ENCODE measurements around the gene NT5M.
"Not testable (repeated sequence)": the region's sequence is repeated elsewhere in the genome, so short reads cannot be mapped to it uniquely, and the experiment has no call there.

The NT5M gene

DNA sequence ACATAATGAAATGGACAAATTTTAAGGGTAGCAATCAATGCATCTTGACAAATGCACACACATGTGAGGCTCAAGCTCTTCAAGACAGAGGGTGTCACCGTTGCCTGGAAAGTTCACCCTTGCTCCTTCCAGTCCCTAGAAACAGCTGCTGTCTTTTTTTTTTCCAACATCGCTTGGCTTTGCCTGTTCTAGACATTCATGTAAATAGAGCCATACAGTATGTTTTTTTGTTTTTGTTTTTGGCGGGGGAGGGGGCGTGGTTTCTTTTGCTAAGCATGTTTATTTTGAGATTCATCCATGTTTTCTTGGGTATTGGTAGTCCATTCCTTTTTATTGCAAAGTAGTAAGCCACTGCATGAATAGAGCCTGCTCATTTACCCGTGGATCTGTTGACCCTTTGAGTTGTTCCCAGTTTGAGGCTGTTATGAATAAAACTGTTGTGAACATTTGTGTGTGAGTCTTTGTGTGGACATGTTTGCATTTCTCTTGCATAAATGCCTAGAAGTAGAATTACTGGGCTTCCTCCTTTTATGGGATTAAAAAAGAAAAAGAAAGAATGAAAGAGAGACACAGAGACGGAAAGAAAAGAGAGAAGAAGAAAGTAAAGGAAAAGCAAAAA lies 78.4 kb downstream of the NT5M start:
- H3K27me3 ChIP-seq (ENCODE audit: insufficient read depth, poor library complexity, severe bottlenecking): no peaks in the 10 kb centered on the region
- TF ChIP-seq SPI1 (IDR thresholded peaks at IDR 0.05; ENCODE audit: borderline replicate concordance, low read depth): no peak
- no peak for TF ChIP-seq GABPA (IDR thresholded peaks at IDR 0.05; ENCODE audit: low read depth)
- no peak for TF ChIP-seq POLR2AphosphoS5 (IDR thresholded peaks at IDR 0.05; ENCODE audit: low read depth)
- TF ChIP-seq, protein P1, sequence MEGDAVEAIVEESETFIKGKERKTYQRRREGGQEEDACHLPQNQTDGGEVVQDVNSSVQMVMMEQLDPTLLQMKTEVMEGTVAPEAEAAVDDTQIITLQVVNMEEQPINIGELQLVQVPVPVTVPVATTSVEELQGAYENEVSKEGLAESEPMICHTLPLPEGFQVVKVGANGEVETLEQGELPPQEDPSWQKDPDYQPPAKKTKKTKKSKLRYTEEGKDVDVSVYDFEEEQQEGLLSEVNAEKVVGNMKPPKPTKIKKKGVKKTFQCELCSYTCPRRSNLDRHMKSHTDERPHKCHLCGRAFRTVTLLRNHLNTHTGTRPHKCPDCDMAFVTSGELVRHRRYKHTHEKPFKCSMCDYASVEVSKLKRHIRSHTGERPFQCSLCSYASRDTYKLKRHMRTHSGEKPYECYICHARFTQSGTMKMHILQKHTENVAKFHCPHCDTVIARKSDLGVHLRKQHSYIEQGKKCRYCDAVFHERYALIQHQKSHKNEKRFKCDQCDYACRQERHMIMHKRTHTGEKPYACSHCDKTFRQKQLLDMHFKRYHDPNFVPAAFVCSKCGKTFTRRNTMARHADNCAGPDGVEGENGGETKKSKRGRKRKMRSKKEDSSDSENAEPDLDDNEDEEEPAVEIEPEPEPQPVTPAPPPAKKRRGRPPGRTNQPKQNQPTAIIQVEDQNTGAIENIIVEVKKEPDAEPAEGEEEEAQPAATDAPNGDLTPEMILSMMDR (IDR thresholded peaks at IDR 0.05; ENCODE audit: insufficient read depth, low read length): no peak
- TF ChIP-seq, protein P2, sequence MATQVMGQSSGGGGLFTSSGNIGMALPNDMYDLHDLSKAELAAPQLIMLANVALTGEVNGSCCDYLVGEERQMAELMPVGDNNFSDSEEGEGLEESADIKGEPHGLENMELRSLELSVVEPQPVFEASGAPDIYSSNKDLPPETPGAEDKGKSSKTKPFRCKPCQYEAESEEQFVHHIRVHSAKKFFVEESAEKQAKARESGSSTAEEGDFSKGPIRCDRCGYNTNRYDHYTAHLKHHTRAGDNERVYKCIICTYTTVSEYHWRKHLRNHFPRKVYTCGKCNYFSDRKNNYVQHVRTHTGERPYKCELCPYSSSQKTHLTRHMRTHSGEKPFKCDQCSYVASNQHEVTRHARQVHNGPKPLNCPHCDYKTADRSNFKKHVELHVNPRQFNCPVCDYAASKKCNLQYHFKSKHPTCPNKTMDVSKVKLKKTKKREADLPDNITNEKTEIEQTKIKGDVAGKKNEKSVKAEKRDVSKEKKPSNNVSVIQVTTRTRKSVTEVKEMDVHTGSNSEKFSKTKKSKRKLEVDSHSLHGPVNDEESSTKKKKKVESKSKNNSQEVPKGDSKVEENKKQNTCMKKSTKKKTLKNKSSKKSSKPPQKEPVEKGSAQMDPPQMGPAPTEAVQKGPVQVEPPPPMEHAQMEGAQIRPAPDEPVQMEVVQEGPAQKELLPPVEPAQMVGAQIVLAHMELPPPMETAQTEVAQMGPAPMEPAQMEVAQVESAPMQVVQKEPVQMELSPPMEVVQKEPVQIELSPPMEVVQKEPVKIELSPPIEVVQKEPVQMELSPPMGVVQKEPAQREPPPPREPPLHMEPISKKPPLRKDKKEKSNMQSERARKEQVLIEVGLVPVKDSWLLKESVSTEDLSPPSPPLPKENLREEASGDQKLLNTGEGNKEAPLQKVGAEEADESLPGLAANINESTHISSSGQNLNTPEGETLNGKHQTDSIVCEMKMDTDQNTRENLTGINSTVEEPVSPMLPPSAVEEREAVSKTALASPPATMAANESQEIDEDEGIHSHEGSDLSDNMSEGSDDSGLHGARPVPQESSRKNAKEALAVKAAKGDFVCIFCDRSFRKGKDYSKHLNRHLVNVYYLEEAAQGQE (IDR thresholded peaks at IDR 0.05; ENCODE audit: insufficient replicate concordance, low read depth): no peak
- H3K4me3 ChIP-seq (replicated peaks; ENCODE audit: insufficient read depth, low read length): no peak overlapping the region
- no peak for DNase-seq (ENCODE audit: low read depth in 1 of 2, low spot score in 1 of 2)
- H3K27ac ChIP-seq (replicated peaks): no peak overlapping the region

DNA sequence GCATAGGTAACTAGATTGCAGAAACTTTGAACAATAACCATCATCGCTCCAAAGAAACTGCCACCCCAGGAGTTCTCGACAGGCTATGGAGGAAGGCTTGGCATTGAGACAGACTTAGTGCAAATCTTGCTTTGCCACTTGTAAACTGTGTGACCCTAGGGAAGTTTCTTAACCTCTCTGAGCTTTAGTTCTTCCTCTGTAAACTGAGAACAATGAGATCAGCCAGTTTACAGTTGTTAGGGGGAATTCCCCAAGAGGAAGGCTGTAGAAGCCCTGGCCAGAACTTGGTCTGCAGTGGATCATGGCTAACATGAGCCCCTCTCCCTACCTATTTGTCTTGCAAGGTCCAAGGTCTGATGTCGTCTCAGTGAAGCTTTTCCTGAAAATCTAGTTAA lies 78.9 kb downstream of the NT5M start:
- Histone ChIP-seq H3K4me3 (replicated peaks; ENCODE audit: insufficient read depth, low read length) (no peak overlapping the region), H3K27ac (replicated peaks) (no peak overlapping the region), H3K27me3 (ENCODE audit: insufficient read depth, poor library complexity, severe bottlenecking) (no peaks in the 10 kb centered on the region)
- no peak for DNase-seq (ENCODE audit: low read depth in 1 of 2, low spot score in 1 of 2)
- TF ChIP-seq, protein P2 (IDR thresholded peaks at IDR 0.05; ENCODE audit: insufficient replicate concordance, low read depth): no peak
- TF ChIP-seq POLR2AphosphoS5 (IDR thresholded peaks at IDR 0.05; ENCODE audit: low read depth) (no peak), SPI1 (IDR thresholded peaks at IDR 0.05; ENCODE audit: borderline replicate concordance, low read depth) (no peak), GABPA (IDR thresholded peaks at IDR 0.05; ENCODE audit: low read depth) (no peak)
- TF ChIP-seq, protein P1 (IDR thresholded peaks at IDR 0.05; ENCODE audit: insufficient read depth, low read length): no peak

DNA sequence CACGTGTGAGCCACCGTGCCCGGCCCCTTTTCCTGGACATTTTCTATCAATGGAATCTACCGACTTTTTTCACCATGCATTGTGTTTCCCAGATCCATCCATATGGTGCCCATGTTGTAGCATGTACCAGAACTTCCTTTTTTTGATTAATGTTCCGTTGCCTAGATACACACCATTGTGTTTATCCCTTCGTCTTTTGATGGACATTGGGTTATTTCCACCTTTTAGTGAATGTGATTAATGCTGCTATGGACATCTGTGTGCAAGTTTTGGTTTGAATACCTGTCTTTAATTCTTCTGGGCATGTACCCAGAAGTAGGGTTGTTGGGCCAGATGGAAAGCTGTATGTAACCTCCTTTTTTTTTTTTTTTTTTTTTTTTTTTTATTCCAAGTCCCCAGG lies 79.8 kb downstream of the NT5M start:
- no peak for TF ChIP-seq SPI1 (IDR thresholded peaks at IDR 0.05; ENCODE audit: borderline replicate concordance, low read depth)
- TF ChIP-seq, protein P2 (IDR thresholded peaks at IDR 0.05; ENCODE audit: insufficient replicate concordance, low read depth): no peak
- TF ChIP-seq GABPA (IDR thresholded peaks at IDR 0.05; ENCODE audit: low read depth): no peak
- TF ChIP-seq, protein P1 (IDR thresholded peaks at IDR 0.05; ENCODE audit: insufficient read depth, low read length): no peak
- TF ChIP-seq POLR2AphosphoS5 (IDR thresholded peaks at IDR 0.05; ENCODE audit: low read depth): no peak
- no peak overlapping the region for H3K27ac ChIP-seq (replicated peaks)
- no peaks in the 10 kb centered on the region for H3K27me3 ChIP-seq (ENCODE audit: insufficient read depth, poor library complexity, severe bottlenecking)
- no peak overlapping the region for H3K4me3 ChIP-seq (replicated peaks; ENCODE audit: insufficient read depth, low read length)
- DNase-seq (ENCODE audit: low read depth in 1 of 2, low spot score in 1 of 2): no peak

DNA sequence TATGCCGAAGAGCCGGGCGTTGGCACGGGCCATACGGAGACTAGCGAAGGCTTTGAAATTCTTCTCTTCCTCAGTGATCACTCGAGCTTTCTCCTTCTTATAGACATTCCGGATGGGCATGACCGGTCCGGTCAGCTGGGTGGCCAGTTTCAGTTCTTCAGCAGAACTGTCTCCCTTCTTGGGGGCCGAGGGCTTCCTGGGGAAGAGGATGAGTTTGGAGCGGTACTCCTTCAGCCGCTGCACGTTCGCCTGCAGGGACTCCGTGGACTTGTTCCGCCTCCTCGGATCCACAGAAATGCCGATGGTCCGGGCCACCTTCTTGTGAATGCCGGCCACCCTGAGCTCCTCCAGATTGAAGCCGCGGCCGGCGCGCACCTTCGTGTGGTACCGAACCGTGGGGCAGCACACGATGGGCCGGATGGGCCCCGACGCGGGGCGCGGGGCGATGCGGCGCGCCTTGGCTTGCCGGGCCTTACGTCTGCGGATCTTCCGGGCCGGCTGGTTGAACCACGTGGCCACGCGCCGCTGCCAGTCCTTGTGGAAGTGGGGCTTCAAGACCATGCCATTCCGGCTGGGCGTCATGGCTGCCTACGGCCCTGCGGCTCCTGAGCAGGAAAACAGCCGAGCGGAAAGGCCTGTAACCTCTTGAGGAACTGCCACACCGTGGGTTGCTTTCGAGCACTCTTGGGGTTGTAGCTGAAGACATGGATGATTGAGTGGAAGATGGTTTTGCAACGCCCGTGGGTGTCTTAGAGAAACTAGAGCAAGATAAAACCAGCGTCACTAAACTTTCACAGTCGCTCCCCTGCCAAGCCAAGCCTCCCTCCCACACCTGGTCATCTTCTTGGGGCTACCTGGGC lies 80.5 kb downstream of the NT5M start:
- not testable (repeated sequence) for H3K27me3 ChIP-seq (ENCODE audit: insufficient read depth, poor library complexity, severe bottlenecking); H3K4me3 ChIP-seq (replicated peaks; ENCODE audit: insufficient read depth, low read length); DNase-seq (ENCODE audit: low read depth in 1 of 2, low spot score in 1 of 2); H3K27ac ChIP-seq (replicated peaks)

All from HL-60 (cell line).